GM23338 (cell line): ENCODE measurements around the gene IL22RA1. TPM values are rescaled to one million over a fixed set of nuclear protein-coding genes. Genes with fewer than 3 reads are reported as not detected.

ENCODE experiments used
- ATAC-seq: fragments of 200-7000 bp; cut with Tn5 transposase; 3 replicates; pipeline ENCODE4 v1.9.1; 2020
- DNase-seq: peaks from one replicate; pipeline ENCODE4 v3.0.0-alpha.2; 2015; ENCODE audit warnings: low spot score
- H2AFZ ChIP-seq: fragments of 200-600 bp; sonication (generic); 2 replicates; pipeline ENCODE4 v1.8.0; 2016; ENCODE audit warnings: antibody characterized with exemption, mild to moderate bottlenecking, moderate library complexity
- H3F3A ChIP-seq: fragments of 200-600 bp; sonication (generic); replicated peaks from 2 replicates; pipeline ENCODE4 v1.8.0; 2017; ENCODE audit warnings: antibody characterized with exemption, mixed run types, low read depth
- H3K27ac ChIP-seq: fragments of 200-600 bp; sonication (generic); 2 replicates; pipeline ENCODE4 v1.6.1; 2016; ENCODE audit warnings: low read depth
- H3K27me3 ChIP-seq: fragments of 200-600 bp; sonication (generic); 2 replicates; pipeline ENCODE4 v1.8.0; 2016; ENCODE audit warnings: mild to moderate bottlenecking, mixed run types, moderate library complexity; ENCODE audit not compliant: insufficient read depth
- H3K36me3 ChIP-seq: fragments of 200-600 bp; sonication (generic); 2 replicates; pipeline ENCODE4 v1.8.0; 2016; ENCODE audit warnings: mild to moderate bottlenecking; ENCODE audit not compliant: insufficient read depth
- H3K4me1 ChIP-seq: fragments of 200-600 bp; sonication (generic); 2 replicates; pipeline ENCODE4 v1.8.0; 2016; ENCODE audit warnings: mild to moderate bottlenecking, moderate library complexity; ENCODE audit not compliant: insufficient read depth
- H3K4me2 ChIP-seq: fragments of 200-600 bp; sonication (generic); 2 replicates; pipeline ENCODE4 v1.7.1; 2017; ENCODE audit warnings: mixed run types
- H3K4me3 ChIP-seq: fragments of 200-600 bp; sonication (generic); 2 replicates; pipeline ENCODE4 v1.6.1; 2016; ENCODE audit warnings: mixed run types
- H3K79me2 ChIP-seq: fragments of 200-600 bp; sonication (generic); replicated peaks from 2 replicates; pipeline ENCODE4 v1.8.0; 2017; ENCODE audit warnings: mild to moderate bottlenecking; ENCODE audit not compliant: insufficient read depth
- H3K9me2 ChIP-seq: fragments of 200-600 bp; sonication (generic); 2 replicates; pipeline ENCODE4 v1.8.0; 2017; ENCODE audit not compliant: insufficient read depth
- H4K20me1 ChIP-seq: fragments of 200-600 bp; sonication (generic); replicated peaks from 2 replicates; pipeline ENCODE4 v1.8.0; 2017; ENCODE audit warnings: mild to moderate bottlenecking; ENCODE audit not compliant: insufficient read depth
- H3K27ac Mint-ChIP-seq: 2 replicates; pipeline ENCODE4 v1.8.0; 2020; ENCODE audit warnings: inconsistent platforms, mild to moderate bottlenecking, moderate library complexity, mixed read lengths
- H3K27me3 Mint-ChIP-seq: 3 replicates; pipeline ENCODE4 v1.8.0; 2022; ENCODE audit warnings: low read depth, mild to moderate bottlenecking, moderate library complexity, mixed read lengths, inconsistent platforms; ENCODE audit not compliant: insufficient read depth, poor library complexity
- H3K36me3 Mint-ChIP-seq: 3 replicates; pipeline ENCODE4 v1.8.0; 2021; ENCODE audit warnings: low read depth, mild to moderate bottlenecking, inconsistent platforms, moderate library complexity, mixed read lengths
- H3K4me1 Mint-ChIP-seq: 3 replicates; pipeline ENCODE4 v1.8.0; 2020; ENCODE audit warnings: mild to moderate bottlenecking, inconsistent platforms, mixed read lengths
- H3K4me3 Mint-ChIP-seq: 3 replicates; pipeline ENCODE4 v1.8.0; 2021; ENCODE audit warnings: moderate library complexity, mild to moderate bottlenecking, inconsistent platforms, mixed read lengths
- H3K9me3 Mint-ChIP-seq: 3 replicates; pipeline ENCODE4 v1.8.0; 2020; ENCODE audit warnings: moderate library complexity, mild to moderate bottlenecking, inconsistent platforms, mixed read lengths
- CREB1 ChIP-seq: fragments of 250-450 bp; sonication (Bioruptor Pico); IDR thresholded peaks from 2 replicates; pipeline ENCODE4 v1.5.0; 2020; ENCODE audit warnings: low read depth, mild to moderate bottlenecking, moderate library complexity
- EZH2 ChIP-seq: fragments of 200-600 bp; sonication (generic); IDR thresholded peaks from one replicate; pipeline ENCODE4 v1.8.0; 2017; ENCODE audit warnings: antibody characterized with exemption, mild to moderate bottlenecking, low read depth; ENCODE audit not compliant: unreplicated experiment
- EZH2phosphoT487 ChIP-seq: fragments of 200-600 bp; sonication (generic); IDR thresholded peaks from one replicate; pipeline ENCODE4 v1.8.1; 2018; ENCODE audit warnings: antibody characterized with exemption; ENCODE audit not compliant: unreplicated experiment
- JUNB ChIP-seq: IDR thresholded peaks from one replicate; pipeline ENCODE4 v1.6.1; 2016; ENCODE audit warnings: antibody characterized with exemption; ENCODE audit not compliant: unreplicated experiment
- NANOG ChIP-seq: IDR thresholded peaks from 2 replicates; pipeline ENCODE4 v1.6.1; 2016; ENCODE audit warnings: antibody characterized with exemption, borderline replicate concordance
- POLR2AphosphoS5 ChIP-seq: IDR thresholded peaks from 2 replicates; pipeline ENCODE4 v1.6.1; 2016; ENCODE audit warnings: antibody characterized with exemption, low read depth
- STAT1 ChIP-seq: IDR thresholded peaks from one replicate; pipeline ENCODE4 v1.6.1; 2016; ENCODE audit warnings: antibody characterized with exemption; ENCODE audit not compliant: unreplicated experiment
- ZNF114 ChIP-seq: fragments of 250-450 bp; sonication (Bioruptor Pico); IDR thresholded peaks from 2 replicates; pipeline ENCODE4 v1.5.0; 2020; ENCODE audit warnings: mild to moderate bottlenecking, moderate library complexity
- ZNF331 ChIP-seq: fragments of 250-450 bp; sonication (Bioruptor Pico); IDR thresholded peaks from 2 replicates; pipeline ENCODE4 v1.5.0; 2020; ENCODE audit warnings: low read depth, mild to moderate bottlenecking, moderate library complexity
- polyA plus RNA-seq: library from polyadenylated mRNA; unstranded; fragments of >200 nt; fragmentation: Nextera tagmentation; extraction: Ambion mirVana; gene quantifications from 2 replicates; pipeline ENCODE4 v1.2.1, GENCODE V29; 2016
- total RNA-seq: library from RNA; depleted of rRNA; stranded (reverse); fragments of >200 nt; shearing (Covaris generic); gene quantifications from 2 replicates; pipeline ENCODE4 v1.2.3, GENCODE V29; 2014
- TF ChIP-seq, protein P1 (sequence below): IDR thresholded peaks from one replicate; pipeline ENCODE4 v1.6.1; 2018; ENCODE audit warnings: antibody characterized with exemption; ENCODE audit not compliant: unreplicated experiment
- TF ChIP-seq, protein P2 (sequence below), 2 experiments: fragments of 200-600 bp in 1 of 2; sonication (generic) in 1 of 2; conservative IDR thresholded peaks; 2 replicates each; pipeline versions ENCODE4 v1.5.1 to v1.6.1; 2016 to 2017; ENCODE audit warnings: antibody characterized with exemption in 2 of 2, low read depth in 2 of 2, mild to moderate bottlenecking in 2 of 2, moderate library complexity in 1 of 2
- TF ChIP-seq, protein P3 (sequence below): IDR thresholded peaks from 2 replicates; pipeline ENCODE4 v1.6.1; 2016; ENCODE audit warnings: antibody characterized with exemption

Gene IL22RA1
- total and polyA plus RNA-seq, 2 experiments from 2014 or later: 0.11 to 0.28 TPM

- H3F3A ChIP-seq: no peaks in the 10 kb centered on the region
- no peak overlapping the region for H3K27ac Mint-ChIP-seq
- no peak overlapping the region for H3K4me3 Mint-ChIP-seq
- peaks cover 3% of the 10 kb centered on the region; the same call in 1 of the 2 replicates for H3K36me3 ChIP-seq
- no peak overlapping the region for H2AFZ ChIP-seq
- no peaks in the 10 kb centered on the region for H3K27me3 Mint-ChIP-seq
- H3K4me3 ChIP-seq: no peak overlapping the region
- no peak for DNase-seq
- no peak overlapping the region for H3K27ac ChIP-seq
- H3K4me1 Mint-ChIP-seq: no peaks in the 10 kb centered on the region
- no peaks in the 10 kb centered on the region; the same call in 2 of the 3 replicates for H3K9me3 Mint-ChIP-seq
- ATAC-seq: no peak
- no peaks in the 10 kb centered on the region for H3K79me2 ChIP-seq
- H3K36me3 Mint-ChIP-seq: peaks cover 23% of the 10 kb centered on the region
- H4K20me1 ChIP-seq: no peaks in the 10 kb centered on the region; the same call in 1 of the 2 replicates
- no peaks in the 10 kb centered on the region for H3K27me3 ChIP-seq
- no peak overlapping the region for H3K4me2 ChIP-seq
- TF ChIP-seq STAT1: no peak
- TF ChIP-seq CREB1 (CRISPR knock-in tag): no peak
- H3K4me1 ChIP-seq: no peaks in the 10 kb centered on the region
- no peaks in the 10 kb centered on the region for H3K9me2 ChIP-seq
Measured at GRCh38 chr1:24168245-24168644, 25.3 kb upstream of the IL22RA1 start.

GRCh38 chr1:24167008-24167407 is 24.1 kb upstream of the IL22RA1 start:
- no peaks in the 10 kb centered on the region for H3K79me2 ChIP-seq
- peaks cover 3% of the 10 kb centered on the region; the same call in 1 of the 2 replicates for H3K36me3 ChIP-seq
- H2AFZ ChIP-seq: no peak overlapping the region
- DNase-seq (no peak), ATAC-seq (no peak)
- no peak overlapping the region for H3K27ac ChIP-seq
- H3K27me3 ChIP-seq: no peaks in the 10 kb centered on the region
- no peak for TF ChIP-seq NANOG
- TF ChIP-seq ZNF331 (CRISPR knock-in tag): no peak
- no peak for TF ChIP-seq EZH2phosphoT487
- TF ChIP-seq, protein P1, sequence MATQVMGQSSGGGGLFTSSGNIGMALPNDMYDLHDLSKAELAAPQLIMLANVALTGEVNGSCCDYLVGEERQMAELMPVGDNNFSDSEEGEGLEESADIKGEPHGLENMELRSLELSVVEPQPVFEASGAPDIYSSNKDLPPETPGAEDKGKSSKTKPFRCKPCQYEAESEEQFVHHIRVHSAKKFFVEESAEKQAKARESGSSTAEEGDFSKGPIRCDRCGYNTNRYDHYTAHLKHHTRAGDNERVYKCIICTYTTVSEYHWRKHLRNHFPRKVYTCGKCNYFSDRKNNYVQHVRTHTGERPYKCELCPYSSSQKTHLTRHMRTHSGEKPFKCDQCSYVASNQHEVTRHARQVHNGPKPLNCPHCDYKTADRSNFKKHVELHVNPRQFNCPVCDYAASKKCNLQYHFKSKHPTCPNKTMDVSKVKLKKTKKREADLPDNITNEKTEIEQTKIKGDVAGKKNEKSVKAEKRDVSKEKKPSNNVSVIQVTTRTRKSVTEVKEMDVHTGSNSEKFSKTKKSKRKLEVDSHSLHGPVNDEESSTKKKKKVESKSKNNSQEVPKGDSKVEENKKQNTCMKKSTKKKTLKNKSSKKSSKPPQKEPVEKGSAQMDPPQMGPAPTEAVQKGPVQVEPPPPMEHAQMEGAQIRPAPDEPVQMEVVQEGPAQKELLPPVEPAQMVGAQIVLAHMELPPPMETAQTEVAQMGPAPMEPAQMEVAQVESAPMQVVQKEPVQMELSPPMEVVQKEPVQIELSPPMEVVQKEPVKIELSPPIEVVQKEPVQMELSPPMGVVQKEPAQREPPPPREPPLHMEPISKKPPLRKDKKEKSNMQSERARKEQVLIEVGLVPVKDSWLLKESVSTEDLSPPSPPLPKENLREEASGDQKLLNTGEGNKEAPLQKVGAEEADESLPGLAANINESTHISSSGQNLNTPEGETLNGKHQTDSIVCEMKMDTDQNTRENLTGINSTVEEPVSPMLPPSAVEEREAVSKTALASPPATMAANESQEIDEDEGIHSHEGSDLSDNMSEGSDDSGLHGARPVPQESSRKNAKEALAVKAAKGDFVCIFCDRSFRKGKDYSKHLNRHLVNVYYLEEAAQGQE: no peak
- TF ChIP-seq EZH2: no peak
- TF ChIP-seq, protein P2, sequence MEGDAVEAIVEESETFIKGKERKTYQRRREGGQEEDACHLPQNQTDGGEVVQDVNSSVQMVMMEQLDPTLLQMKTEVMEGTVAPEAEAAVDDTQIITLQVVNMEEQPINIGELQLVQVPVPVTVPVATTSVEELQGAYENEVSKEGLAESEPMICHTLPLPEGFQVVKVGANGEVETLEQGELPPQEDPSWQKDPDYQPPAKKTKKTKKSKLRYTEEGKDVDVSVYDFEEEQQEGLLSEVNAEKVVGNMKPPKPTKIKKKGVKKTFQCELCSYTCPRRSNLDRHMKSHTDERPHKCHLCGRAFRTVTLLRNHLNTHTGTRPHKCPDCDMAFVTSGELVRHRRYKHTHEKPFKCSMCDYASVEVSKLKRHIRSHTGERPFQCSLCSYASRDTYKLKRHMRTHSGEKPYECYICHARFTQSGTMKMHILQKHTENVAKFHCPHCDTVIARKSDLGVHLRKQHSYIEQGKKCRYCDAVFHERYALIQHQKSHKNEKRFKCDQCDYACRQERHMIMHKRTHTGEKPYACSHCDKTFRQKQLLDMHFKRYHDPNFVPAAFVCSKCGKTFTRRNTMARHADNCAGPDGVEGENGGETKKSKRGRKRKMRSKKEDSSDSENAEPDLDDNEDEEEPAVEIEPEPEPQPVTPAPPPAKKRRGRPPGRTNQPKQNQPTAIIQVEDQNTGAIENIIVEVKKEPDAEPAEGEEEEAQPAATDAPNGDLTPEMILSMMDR (conservative IDR thresholded peaks at IDR 0.05; ENCODE audit: low read depth in 2 of 2): no peak
- TF ChIP-seq STAT1: no peak
- no peak for TF ChIP-seq CREB1 (CRISPR knock-in tag)
- no peak for TF ChIP-seq JUNB
- no peak for TF ChIP-seq ZNF114 (CRISPR knock-in tag)
- TF ChIP-seq, protein P3, sequence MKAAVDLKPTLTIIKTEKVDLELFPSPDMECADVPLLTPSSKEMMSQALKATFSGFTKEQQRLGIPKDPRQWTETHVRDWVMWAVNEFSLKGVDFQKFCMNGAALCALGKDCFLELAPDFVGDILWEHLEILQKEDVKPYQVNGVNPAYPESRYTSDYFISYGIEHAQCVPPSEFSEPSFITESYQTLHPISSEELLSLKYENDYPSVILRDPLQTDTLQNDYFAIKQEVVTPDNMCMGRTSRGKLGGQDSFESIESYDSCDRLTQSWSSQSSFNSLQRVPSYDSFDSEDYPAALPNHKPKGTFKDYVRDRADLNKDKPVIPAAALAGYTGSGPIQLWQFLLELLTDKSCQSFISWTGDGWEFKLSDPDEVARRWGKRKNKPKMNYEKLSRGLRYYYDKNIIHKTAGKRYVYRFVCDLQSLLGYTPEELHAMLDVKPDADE: no peak
- TF ChIP-seq POLR2AphosphoS5: no peak
- Mint-ChIP-seq H3K9me3 (no peaks in the 10 kb centered on the region; the same call in 2 of the 3 replicates), H3K36me3 (peaks cover 23% of the 10 kb centered on the region), H3K4me1 (no peaks in the 10 kb centered on the region), H3K27ac (no peak overlapping the region), H3K27me3 (no peaks in the 10 kb centered on the region), H3K4me3 (no peak overlapping the region)
- no peaks in the 10 kb centered on the region for H3K4me1 ChIP-seq
- no peak overlapping the region for H3K4me3 ChIP-seq
- no peaks in the 10 kb centered on the region for H3F3A ChIP-seq
- H3K9me2 ChIP-seq: no peaks in the 10 kb centered on the region
- H4K20me1 ChIP-seq: no peaks in the 10 kb centered on the region; the same call in 1 of the 2 replicates
- H3K4me2 ChIP-seq: no peak overlapping the region
